22Rv1 (cell line): ENCODE results near the gene C4orf50.

Experiments
- CTCF ChIP-seq: fragments of 450-650 bp; IDR thresholded peaks from 2 replicates; pipeline ENCODE4 v1.5.1; 2017; ENCODE audit warnings: mild to moderate bottlenecking
- ZFX ChIP-seq: fragments of 450-650 bp; IDR thresholded peaks from 2 replicates; pipeline ENCODE4 v1.6.1; 2017; ENCODE audit warnings: antibody characterized with exemption, borderline replicate concordance

DNA sequence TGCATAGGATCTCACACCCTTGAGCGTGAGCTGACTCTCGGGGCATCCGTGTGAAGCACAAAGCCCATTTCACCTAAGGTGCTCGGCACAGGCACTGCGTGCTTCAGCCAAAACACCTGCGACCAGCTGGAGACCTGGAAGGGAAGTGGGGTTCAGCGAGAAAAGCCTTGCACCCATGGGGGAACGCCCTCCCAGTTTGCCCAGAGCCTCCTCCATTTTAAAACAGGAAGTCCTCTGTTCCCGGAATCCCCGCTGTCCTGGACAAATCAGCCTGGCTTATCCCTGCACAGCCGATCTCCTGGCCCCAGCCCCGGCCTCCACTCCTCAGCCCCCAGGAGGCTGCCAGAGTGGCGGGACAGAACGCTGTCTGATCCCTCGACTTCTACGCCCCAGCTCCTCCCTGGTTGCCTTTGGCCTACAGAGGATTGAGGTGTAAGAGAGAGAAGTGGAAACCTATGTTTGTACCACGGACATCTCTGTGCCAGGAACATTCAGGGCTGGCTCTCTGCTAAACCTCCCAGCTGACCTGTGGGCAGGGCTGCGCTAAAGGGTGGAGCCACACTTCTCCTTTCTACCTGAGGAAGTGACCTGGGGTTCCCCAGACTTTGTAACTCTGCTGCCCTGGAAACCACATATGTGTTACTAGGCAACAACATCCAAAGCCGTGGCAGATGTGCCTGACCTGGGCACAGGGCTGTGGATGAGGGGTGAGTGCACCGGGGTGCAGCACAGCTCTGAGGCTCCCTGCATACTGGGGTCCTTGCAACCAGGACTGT is 3.8 kb upstream of the C4orf50 start:
- no peak for TF ChIP-seq CTCF
- no peak for TF ChIP-seq ZFX
